AG10803 (cell line): ENCODE data around the gene CLMN.

Source experiments
- DNase-seq: peaks from one replicate; pipeline ENCODE4 v3.0.0; 2010; ENCODE audit warnings: low read depth
- H3K4me3 ChIP-seq: 2 replicates; pipeline ENCODE4 v1.5.1; 2011; ENCODE audit warnings: mild to moderate bottlenecking, low read length, control low read depth
- CTCF ChIP-seq: conservative IDR thresholded peaks from 2 replicates; pipeline ENCODE4 v1.5.1; 2011; ENCODE audit warnings: mild to moderate bottlenecking, low read length, control low read depth, inconsistent platforms

Gene CLMN

GRCh38 chr14:95256002-95256775 lies 63.5 kb downstream of the CLMN start:
- no peak for TF ChIP-seq CTCF
- no peak overlapping the region for H3K4me3 ChIP-seq
- DNase-seq, result no peak

GRCh38 chr14:95255487-95255886 lies 64.2 kb downstream of the CLMN start:
- no peak overlapping the region for H3K4me3 ChIP-seq
- peak; percentile 53 for DNase-seq
- TF ChIP-seq CTCF, result no peak

GRCh38 chr14:95255013-95255412 lies 64.7 kb downstream of the CLMN start:
- no peak for TF ChIP-seq CTCF
- DNase-seq, result no peak
- H3K4me3 ChIP-seq, result no peak overlapping the region

- no peak for TF ChIP-seq CTCF
- H3K4me3 ChIP-seq, result no peak overlapping the region
- DNase-seq, result peak; percentile 62
Observed at GRCh38 chr14:95254288-95254687, 65.4 kb downstream of the CLMN start.

GRCh38 chr14:95253039-95253630 lies 66.6 kb downstream of the CLMN start:
- no peak for TF ChIP-seq CTCF
- no peak for DNase-seq
- H3K4me3 ChIP-seq, result no peak overlapping the region

- no peak for DNase-seq
- TF ChIP-seq CTCF, result no peak
- no peak overlapping the region for H3K4me3 ChIP-seq
Observed at GRCh38 chr14:95252219-95252618, 67.5 kb downstream of the CLMN start.

- no peak for DNase-seq
- TF ChIP-seq CTCF, result no peak
- no peak overlapping the region for H3K4me3 ChIP-seq
Observed at GRCh38 chr14:95250936-95251335, 68.8 kb downstream of the CLMN start.
